Posterior vena cava (tissue), 2 donors: ENCODE data around the gene DGUOK. TPM values are rescaled to one million over a fixed set of nuclear protein-coding genes. Genes with fewer than 3 reads are reported as not detected.
"Not testable (repeated sequence)": the region's sequence is repeated elsewhere in the genome, so short reads cannot be mapped to it uniquely, and the experiment has no call there.

ENCODE experiments used
- DNase-seq: peaks from one replicate; pipeline ENCODE4 v3.0.0-alpha.2; 2020; ENCODE audit warnings: low spot score
- intact Hi-C, 2 donors: fragments of 100-400 bp; cut with DNase I; formaldehyde crosslinking; loops; one replicate each; pipeline versions ENCODE4 v1.14.1 to v1.14.2; 2022 to 2023
- total RNA-seq, 2 donors: library from RNA; stranded (reverse); fragmentation: NEBNext Ultra II Directional; extraction: Animal tissue kit (Norgen Biotek cat#: 25700); gene quantifications; one replicate each; pipeline ENCODE4 v1.2.1, GENCODE V29; 2021
- donor health status: DM: yes; HTN: yes; CAD: no.
- donor health status: DM: yes; HTN: yes; CAD: no.

The DGUOK gene
- total RNA-seq, 2 donors from 2014 or later = 36.1 to 41.9 TPM

DNA sequence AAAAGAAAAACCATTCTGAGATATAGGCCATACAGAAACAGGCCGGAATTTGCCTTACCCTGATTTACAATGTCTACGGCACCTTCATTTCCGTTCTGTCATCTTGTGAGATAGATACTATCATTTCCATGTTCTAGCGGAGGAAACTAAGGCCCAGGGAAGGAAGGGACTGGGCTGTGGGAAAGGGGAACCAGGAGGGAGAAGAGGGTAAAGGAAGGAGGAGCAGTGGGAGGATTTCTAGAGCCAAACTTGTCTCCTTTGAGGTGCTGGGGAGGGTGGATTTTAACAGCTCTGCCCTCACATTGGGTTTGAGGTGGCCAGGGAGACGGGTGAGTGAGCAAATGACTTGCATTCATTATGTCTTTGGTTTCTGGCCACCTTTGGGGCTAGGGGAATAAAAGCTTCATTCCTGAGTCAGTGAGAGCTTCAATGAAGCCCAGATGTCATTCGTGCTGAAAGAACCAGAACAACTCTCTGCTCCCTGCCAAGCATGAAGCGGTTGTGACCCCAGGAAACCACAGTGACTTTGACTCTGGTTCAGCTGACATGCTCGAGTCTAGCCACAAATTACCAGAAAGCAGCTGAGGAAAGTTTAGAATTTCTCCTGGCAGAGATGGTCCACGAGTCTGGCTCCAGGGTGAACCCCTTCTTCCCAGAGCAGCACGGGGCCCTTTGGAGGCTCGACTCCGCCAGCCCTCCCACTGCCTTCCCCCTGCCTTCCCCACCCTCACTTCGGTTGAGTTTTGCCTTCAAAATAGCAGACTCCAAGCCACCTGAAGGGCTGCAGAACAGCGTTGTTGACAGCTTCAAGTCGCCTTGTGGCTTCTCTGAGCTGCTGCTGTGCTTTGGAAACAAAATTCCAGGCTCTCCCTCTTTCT, 30.1 kb upstream of the DGUOK start:
- no peak for DNase-seq
- intact Hi-C loops = no loop called here

GRCh38 chr2:73897240-73897583, 29.5 kb upstream of the DGUOK start:
- DNase-seq = no peak
- intact Hi-C loops = no loop called here

- intact Hi-C loops = no loop called here
- no peak for DNase-seq
Observed at GRCh38 chr2:73897934-73898333, 28.7 kb upstream of the DGUOK start.

GRCh38 chr2:73899801-73900336, 26.8 kb upstream of the DGUOK start:
- DNase-seq = no peak
- intact Hi-C loops = no loop called here

- DNase-seq = no peak
- intact Hi-C loops = no loop called here
Observed at GRCh38 chr2:73901143-73901542, 25.5 kb upstream of the DGUOK start.

- intact Hi-C loops = no loop called here
- DNase-seq = no peak
Observed at GRCh38 chr2:73902284-73902683, 24.4 kb upstream of the DGUOK start.

DNA sequence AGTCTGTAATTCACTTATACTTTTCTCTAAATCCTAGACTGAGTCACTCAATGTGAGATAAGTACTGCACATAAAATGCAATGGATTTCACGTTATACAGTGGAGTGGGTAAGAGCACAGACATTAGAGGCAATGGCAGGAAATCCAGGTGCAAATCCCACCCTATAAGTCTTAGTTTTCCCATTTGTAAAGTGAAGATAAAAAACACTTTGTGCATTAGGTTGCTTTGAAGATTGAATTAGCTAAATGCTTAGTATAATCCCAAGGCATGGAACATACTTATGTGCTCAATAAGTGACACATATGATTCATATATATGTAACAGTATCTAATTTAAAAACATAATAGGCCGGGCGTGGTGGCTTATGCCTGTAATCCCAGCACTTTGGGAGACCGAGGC, 23.4 kb upstream of the DGUOK start:
- DNase-seq = no peak
- intact Hi-C loops = no loop called here

DNA sequence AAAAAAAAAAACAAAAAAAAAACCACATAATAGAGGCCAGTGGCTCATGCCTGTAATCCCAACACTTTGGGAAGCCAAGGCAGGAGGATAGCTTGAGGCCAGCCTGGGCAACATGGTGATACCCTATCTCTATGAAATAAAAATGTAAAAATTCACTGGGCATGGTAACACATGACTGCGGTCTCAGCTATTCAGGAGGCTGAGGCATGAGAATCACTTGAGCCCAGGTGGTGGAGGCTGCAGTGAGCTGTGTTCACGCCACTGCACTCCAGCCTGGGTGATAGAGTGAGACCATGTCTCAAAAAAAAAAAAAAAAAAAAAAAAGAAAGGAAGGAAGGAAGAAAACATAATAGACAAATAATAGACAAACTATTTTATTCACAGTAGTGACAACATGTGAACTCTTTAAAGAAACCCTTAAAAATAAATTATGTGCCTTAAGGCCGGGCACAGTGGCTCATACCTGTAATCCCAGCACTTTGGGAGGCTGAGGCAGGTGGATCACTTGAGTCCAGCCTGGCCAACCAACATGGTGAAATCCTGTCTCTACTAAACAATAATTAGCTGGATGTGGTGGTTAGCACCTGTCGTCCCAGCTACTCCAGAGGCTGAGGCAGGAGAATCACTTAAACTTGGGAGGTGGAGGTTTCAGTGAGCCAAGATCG, 22.6 kb upstream of the DGUOK start:
- DNase-seq, intact Hi-C loops: not testable (repeated sequence)

GRCh38 chr2:73904952-73905351, 21.7 kb upstream of the DGUOK start:
- intact Hi-C loops = no loop called here
- DNase-seq = no peak

- no peak for DNase-seq
- intact Hi-C loops = no loop called here
Observed at GRCh38 chr2:73906847-73907505, 19.7 kb upstream of the DGUOK start.

DNA sequence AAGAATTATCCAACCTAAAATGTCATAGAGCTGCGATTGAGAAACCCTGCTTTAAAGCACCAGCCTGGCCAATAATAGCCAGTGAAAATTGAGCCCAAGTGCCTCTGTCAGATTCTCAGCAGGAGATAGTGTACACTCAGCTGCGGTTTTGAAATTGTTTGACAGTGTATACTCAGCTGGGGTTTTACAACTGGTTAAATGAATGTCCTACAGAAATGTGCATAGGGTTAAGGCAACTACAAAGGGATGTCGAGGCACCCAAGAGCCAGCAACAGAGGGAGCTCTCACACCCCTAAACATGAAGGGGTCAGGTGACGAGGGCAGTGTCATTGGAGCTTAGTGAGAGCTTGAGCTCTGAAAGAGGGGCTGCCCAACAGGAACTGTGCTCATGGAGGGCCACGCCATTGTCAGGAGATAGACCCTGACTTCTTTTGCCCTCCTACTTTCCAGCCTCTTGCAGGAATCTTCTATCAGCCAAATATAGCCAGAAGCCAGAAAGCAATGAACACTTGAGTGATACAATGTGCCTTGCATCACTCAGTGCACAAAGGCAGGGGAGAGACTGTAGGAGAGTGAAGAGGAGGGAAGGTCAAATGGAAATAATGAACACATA, 18.7 kb upstream of the DGUOK start:
- DNase-seq = no peak
- intact Hi-C loops = no loop called here

DNA sequence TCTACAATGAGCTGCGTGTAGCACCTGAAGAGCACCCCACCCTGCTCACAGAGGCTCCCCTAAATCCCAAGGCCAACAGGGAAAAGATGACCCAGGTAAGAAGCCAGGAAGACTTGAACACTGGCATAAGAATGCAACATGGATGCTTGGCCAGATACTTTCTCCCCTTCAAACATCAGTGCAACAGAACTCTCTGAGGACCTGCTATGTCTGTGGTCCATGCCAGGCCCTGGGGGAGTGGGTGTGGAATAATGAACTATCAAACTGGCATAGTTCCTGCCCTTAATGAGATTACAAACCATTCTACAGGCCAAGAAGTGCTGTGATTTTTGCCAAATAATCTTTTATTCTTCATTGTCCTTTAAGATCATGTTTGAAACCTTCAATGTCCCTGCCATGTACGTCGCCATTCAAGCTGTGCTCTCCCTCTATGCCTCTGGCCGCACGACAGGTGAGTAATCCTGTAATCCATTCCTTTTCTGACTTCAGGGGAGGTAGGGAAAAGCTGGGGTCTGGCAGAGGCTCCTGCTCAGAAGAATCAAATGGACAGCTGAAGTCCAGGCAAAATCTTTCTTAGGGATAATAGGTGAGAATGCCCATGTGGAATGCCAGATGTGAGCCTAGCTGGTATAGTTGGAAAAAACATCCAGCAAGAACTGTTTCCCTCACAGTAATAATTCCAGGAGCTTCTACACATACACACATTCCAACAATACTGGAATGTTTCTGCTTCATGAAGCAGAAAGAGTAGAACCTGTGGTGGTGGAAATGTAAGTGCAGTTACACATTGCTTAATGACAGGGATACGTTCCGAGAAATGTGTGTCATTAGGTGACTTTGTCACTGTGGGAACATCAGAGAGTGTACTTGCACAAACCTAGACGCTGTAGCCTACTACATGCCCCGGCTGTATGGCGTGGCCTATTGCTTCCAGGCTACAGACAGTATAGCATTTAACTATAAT, 17.7 kb upstream of the DGUOK start:
- no peak for DNase-seq
- intact Hi-C loops = no loop called here

- intact Hi-C loops = no loop called here
- no peak for DNase-seq
Observed at GRCh38 chr2:73910873-73911547, 15.7 kb upstream of the DGUOK start.

- DNase-seq = no peak
- intact Hi-C loops = no loop called here
Observed at GRCh38 chr2:73911548-73912208, 15.0 kb upstream of the DGUOK start.

GRCh38 chr2:73913414-73914054, 13.1 kb upstream of the DGUOK start:
- DNase-seq = no peak
- intact Hi-C loops = no loop called here

DNA sequence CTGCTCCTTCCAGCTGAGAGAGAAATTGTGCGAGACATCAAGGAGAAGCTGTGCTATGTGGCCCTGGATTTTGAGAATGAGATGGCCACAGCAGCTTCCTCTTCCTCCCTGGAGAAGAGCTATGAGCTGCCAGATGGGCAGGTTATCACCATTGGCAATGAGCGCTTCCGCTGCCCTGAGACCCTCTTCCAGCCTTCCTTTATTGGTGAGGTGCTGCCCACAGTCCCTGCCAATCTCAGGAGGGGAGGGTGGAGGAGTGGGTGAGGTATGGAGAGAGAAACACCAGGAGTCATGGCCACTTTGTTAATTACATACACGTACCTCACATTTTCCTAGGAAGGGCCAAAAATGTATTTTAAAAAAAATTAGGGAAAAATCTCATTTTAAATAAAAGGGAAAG, 12.0 kb upstream of the DGUOK start:
- DNase-seq = no peak
- intact Hi-C loops = no loop called here

DNA sequence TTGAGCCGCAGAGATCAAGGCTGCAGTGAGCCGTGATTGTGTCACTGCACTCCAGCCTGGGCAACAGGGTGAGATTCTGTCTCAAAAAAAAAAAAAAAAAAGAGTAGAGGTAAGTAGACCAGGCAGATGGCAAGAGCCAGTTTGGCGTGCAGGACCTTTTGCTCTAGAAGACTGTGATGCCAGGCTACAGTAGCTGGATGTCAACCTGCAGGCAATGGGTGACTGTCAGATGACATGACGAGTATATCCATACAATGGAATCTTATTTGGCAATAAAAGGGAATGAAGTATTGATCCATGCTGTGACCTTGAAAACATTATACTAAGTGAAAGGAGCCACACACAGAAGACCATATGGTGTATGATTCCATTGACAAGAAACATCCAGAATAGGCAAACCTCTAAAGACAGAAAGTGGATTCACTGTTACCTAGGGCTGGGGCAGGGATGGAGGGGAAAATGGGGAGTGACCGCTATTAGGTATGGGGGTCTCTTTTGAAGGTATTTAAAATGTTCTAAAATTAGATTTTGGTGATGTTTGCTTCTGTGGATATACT, 11.2 kb upstream of the DGUOK start:
- intact Hi-C loops = no loop called here
- DNase-seq = no peak
